IgD-negative memory B cell (primary cell): ENCODE measurements around the gene ITPKA. TPM values are rescaled to one million over a fixed set of nuclear protein-coding genes. Genes with fewer than 3 reads are reported as not detected.

Source experiments
- H3K27ac Mint-ChIP-seq, 3 donors: one replicate each; pipeline ENCODE4 v1.8.0; 2020 to 2022; ENCODE audit warnings: mild to moderate bottlenecking in 3 of 3, mixed read lengths in 3 of 3, moderate library complexity in 1 of 3
- H3K27me3 Mint-ChIP-seq: one replicate; pipeline ENCODE4 v1.8.0; 2021; ENCODE audit warnings: mixed read lengths
- H3K36me3 Mint-ChIP-seq: one replicate; pipeline ENCODE4 v1.8.0; 2020; ENCODE audit warnings: mild to moderate bottlenecking, mixed read lengths
- H3K4me1 Mint-ChIP-seq, 3 donors: one replicate each; pipeline ENCODE4 v1.8.0; 2020 to 2022; ENCODE audit warnings: mixed read lengths in 3 of 3, mild to moderate bottlenecking in 1 of 3
- H3K4me3 Mint-ChIP-seq, 4 donors: one replicate each; pipeline ENCODE4 v1.8.0; 2020 to 2022; ENCODE audit warnings: mild to moderate bottlenecking in 4 of 4, mixed read lengths in 4 of 4, moderate library complexity in 3 of 4
- H3K9me3 Mint-ChIP-seq, 3 donors: one replicate each; pipeline ENCODE4 v1.8.0; 2020 to 2021; ENCODE audit warnings: mixed read lengths in 3 of 3, mild to moderate bottlenecking in 1 of 3
- polyA plus RNA-seq: library from polyadenylated mRNA; unstranded; fragments of 300-500 nt; fragmentation: Illumina TruSeq; gene quantifications from one replicate; pipeline ENCODE4 v1.2.3, GENCODE V29; 2021

Gene ITPKA
- polyA plus RNA-seq, 1 donor from 2014 or later = not detected

- Mint-ChIP-seq H3K9me3 (no peaks in the 10 kb centered on the region), H3K27ac (peak overlapping the region in 2 of 3 donors; percentile 23 to 88), H3K27me3 (peaks cover 13% of the 10 kb centered on the region), H3K4me1 (peaks cover 8 to 15% (median 13%) of the 10 kb centered on the region in 3 donors), H3K36me3 (no peaks in the 10 kb centered on the region), H3K4me3 (peak overlapping the region; percentile 83 to 96 (median 94))
Measured at GRCh38 chr15:41512512-41512939, 18.9 kb downstream of the ITPKA start.

- H3K4me3 Mint-ChIP-seq = peak overlapping the region; percentile 83 to 96 (median 94)
- H3K27ac Mint-ChIP-seq = peak overlapping the region in 2 of 3 donors; percentile 85 to 88
- no peaks in the 10 kb centered on the region for H3K9me3 Mint-ChIP-seq
- H3K27me3 Mint-ChIP-seq = peaks cover 13% of the 10 kb centered on the region
- H3K36me3 Mint-ChIP-seq = no peaks in the 10 kb centered on the region
- peaks cover 10 to 15% (median 13%) of the 10 kb centered on the region in 3 donors for H3K4me1 Mint-ChIP-seq
Measured at GRCh38 chr15:41512940-41513505, 19.3 kb downstream of the ITPKA start.

- Mint-ChIP-seq H3K4me3 (peak within 1 kb of the TSS; percentile 83 to 96 (median 94)), H3K9me3 (no peaks in the 10 kb centered on the region), H3K27ac (peak within 1 kb of the TSS in 2 of 3 donors; percentile 85 to 88)
Measured at GRCh38 chr15:41513506-41514227, 20.0 kb downstream of the ITPKA start, which contains the start of gene LTK. Gene LTK, minus strand, starts transcription at chr15:41513827. Its CDS starts 118 bp downstream, at chr15:41513709.

GRCh38 chr15:41517895-41518449 lies 24.3 kb downstream of the ITPKA start:
- Mint-ChIP-seq H3K4me3 (no peak overlapping the region), H3K9me3 (no peaks in the 10 kb centered on the region), H3K4me1 (peaks cover 7 to 10% (median 10%) of the 10 kb centered on the region in 3 donors), H3K36me3 (peaks cover 2% of the 10 kb centered on the region), H3K27me3 (peaks cover 7% of the 10 kb centered on the region), H3K27ac (peak overlapping the region in 1 of 3 donors; percentile 2)

More at GRCh38 chr15:41513506-41514227, 20.0 kb downstream of the ITPKA start, which contains the start of gene LTK:
- peaks cover 11 to 15% (median 13%) of the 10 kb centered on the region in 3 donors for H3K4me1 Mint-ChIP-seq
- no peaks in the 10 kb centered on the region for H3K36me3 Mint-ChIP-seq
- peaks cover 13% of the 10 kb centered on the region for H3K27me3 Mint-ChIP-seq

- no peak overlapping the region for H3K4me3 Mint-ChIP-seq
- no peaks in the 10 kb centered on the region for H3K27me3 Mint-ChIP-seq
- H3K27ac Mint-ChIP-seq = no peak overlapping the region
- H3K36me3 Mint-ChIP-seq = peaks cover 2% of the 10 kb centered on the region
- H3K4me1 Mint-ChIP-seq = peaks cover 0 to 4% (median 3%) of the 10 kb centered on the region in 3 donors
- H3K9me3 Mint-ChIP-seq = no peaks in the 10 kb centered on the region
Measured at GRCh38 chr15:41520636-41521035, 27.0 kb downstream of the ITPKA start.

- Mint-ChIP-seq H3K27ac (peak overlapping the region in 1 of 3 donors; percentile 75), H3K4me3 (no peak overlapping the region), H3K9me3 (no peaks in the 10 kb centered on the region), H3K4me1 (peaks cover 0 to 3% (median 0%) of the 10 kb centered on the region in 3 donors), H3K36me3 (peaks cover 4% of the 10 kb centered on the region), H3K27me3 (no peaks in the 10 kb centered on the region)
Measured at GRCh38 chr15:41521614-41522013, 27.9 kb downstream of the ITPKA start.

- Mint-ChIP-seq H3K27me3 (no peaks in the 10 kb centered on the region), H3K27ac (no peak overlapping the region), H3K9me3 (no peaks in the 10 kb centered on the region), H3K4me1 (peaks cover 0 to under 1% (median 0%) of the 10 kb centered on the region in 3 donors), H3K4me3 (no peak overlapping the region), H3K36me3 (peaks cover 6% of the 10 kb centered on the region)
Measured at GRCh38 chr15:41523097-41523496, 29.4 kb downstream of the ITPKA start.

GRCh38 chr15:41530363-41530956 lies 36.8 kb downstream of the ITPKA start:
- H3K27me3 Mint-ChIP-seq = no peaks in the 10 kb centered on the region
- H3K4me3 Mint-ChIP-seq = peak overlapping the region in 2 of 4 donors; percentile 79 to 80
- peaks cover 16% of the 10 kb centered on the region for H3K36me3 Mint-ChIP-seq
- H3K27ac Mint-ChIP-seq = peak overlapping the region in 1 of 3 donors; percentile 89
- H3K9me3 Mint-ChIP-seq = no peaks in the 10 kb centered on the region
- H3K4me1 Mint-ChIP-seq = peaks cover 11 to 13% (median 13%) of the 10 kb centered on the region in 3 donors

- peaks cover 11 to 17% (median 14%) of the 10 kb centered on the region in 3 donors for H3K4me1 Mint-ChIP-seq
- peak overlapping the region in 1 of 3 donors; percentile 38 for H3K27ac Mint-ChIP-seq
- H3K27me3 Mint-ChIP-seq = no peaks in the 10 kb centered on the region
- H3K36me3 Mint-ChIP-seq = peaks cover 11% of the 10 kb centered on the region
- H3K4me3 Mint-ChIP-seq = no peak overlapping the region
- H3K9me3 Mint-ChIP-seq = no peaks in the 10 kb centered on the region
Measured at GRCh38 chr15:41535544-41535943, 41.9 kb downstream of the ITPKA start.

GRCh38 chr15:41536866-41537265 lies 43.2 kb downstream of the ITPKA start:
- H3K36me3 Mint-ChIP-seq = peaks cover 11% of the 10 kb centered on the region
- peak overlapping the region in 1 of 3 donors; percentile 27 for H3K27ac Mint-ChIP-seq
- no peaks in the 10 kb centered on the region for H3K27me3 Mint-ChIP-seq
- no peaks in the 10 kb centered on the region for H3K9me3 Mint-ChIP-seq
- peaks cover 2 to 11% (median 10%) of the 10 kb centered on the region in 3 donors for H3K4me1 Mint-ChIP-seq
- H3K4me3 Mint-ChIP-seq = no peak overlapping the region

- H3K4me1 Mint-ChIP-seq = peaks cover 11 to 27% (median 14%) of the 10 kb centered on the region in 3 donors
- H3K27ac Mint-ChIP-seq = peak overlapping the region; percentile 64 to 90 (median 71)
- no peaks in the 10 kb centered on the region for H3K27me3 Mint-ChIP-seq
- no peaks in the 10 kb centered on the region for H3K36me3 Mint-ChIP-seq
- H3K9me3 Mint-ChIP-seq = no peaks in the 10 kb centered on the region
- peak overlapping the region; percentile 93 to 96 (median 94) for H3K4me3 Mint-ChIP-seq
Measured at GRCh38 chr15:41543521-41543870, 49.8 kb downstream of the ITPKA start.

GRCh38 chr15:41544650-41545015 lies 51.0 kb downstream of the ITPKA start:
- Mint-ChIP-seq H3K27me3 (no peaks in the 10 kb centered on the region), H3K36me3 (no peaks in the 10 kb centered on the region), H3K4me1 (peaks cover 7 to 22% (median 11%) of the 10 kb centered on the region in 3 donors), H3K4me3 (peak overlapping the region; percentile 93 to 96 (median 94)), H3K27ac (peak overlapping the region; percentile 64 to 90 (median 71)), H3K9me3 (no peaks in the 10 kb centered on the region)

GRCh38 chr15:41545218-41545617 lies 51.5 kb downstream of the ITPKA start:
- no peaks in the 10 kb centered on the region for H3K9me3 Mint-ChIP-seq
- H3K36me3 Mint-ChIP-seq = peaks cover 1% of the 10 kb centered on the region
- peak overlapping the region; percentile 93 to 96 (median 94) for H3K4me3 Mint-ChIP-seq
- H3K4me1 Mint-ChIP-seq = peaks cover 7 to 22% (median 11%) of the 10 kb centered on the region in 3 donors
- H3K27me3 Mint-ChIP-seq = no peaks in the 10 kb centered on the region
- H3K27ac Mint-ChIP-seq = peak overlapping the region in 1 of 3 donors; percentile 76

- peak overlapping the region in 2 of 4 donors; percentile 7 to 52 for H3K4me3 Mint-ChIP-seq
- H3K4me1 Mint-ChIP-seq = peaks cover 5 to 15% (median 11%) of the 10 kb centered on the region in 3 donors
- peaks cover 1% of the 10 kb centered on the region for H3K36me3 Mint-ChIP-seq
- H3K9me3 Mint-ChIP-seq = no peaks in the 10 kb centered on the region
- H3K27ac Mint-ChIP-seq = no peak overlapping the region
- H3K27me3 Mint-ChIP-seq = peaks cover 3% of the 10 kb centered on the region
Measured at GRCh38 chr15:41546851-41547786, 53.4 kb downstream of the ITPKA start.
